ENCODE measurements around the gene SCFD2. TPM values are rescaled to one million over a fixed set of nuclear protein-coding genes. Genes with fewer than 3 reads are reported as not detected.

The SCFD2 gene
- polyA plus RNA-seq, 3 donors, result 5.4 to 9.4 (median 6.7) TPM

DNA sequence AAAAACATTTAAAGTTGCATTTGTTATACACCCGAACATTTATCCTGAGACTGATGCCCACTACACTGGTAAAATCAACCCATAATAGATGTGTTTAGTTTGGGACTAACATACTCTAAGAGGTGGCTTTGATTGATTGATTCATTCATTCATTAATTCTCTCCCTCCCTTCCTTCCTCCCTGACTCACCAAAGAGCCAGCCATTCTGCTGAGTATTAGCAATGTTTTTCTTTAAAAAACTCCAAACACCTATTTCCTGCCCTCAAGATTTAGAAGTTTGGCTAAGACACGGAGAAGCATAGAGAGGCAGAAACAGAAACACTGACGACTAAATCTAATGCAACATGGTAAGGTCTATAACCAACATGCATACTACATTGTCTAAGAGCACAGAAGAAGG is 414.8 kb downstream of the SCFD2 start:
- DNase-seq, result no peak
- Histone ChIP-seq H3K4me1 (ENCODE audit: control insufficient read depth in 1 of 2, insufficient read depth in 2 of 2, low read length in 2 of 2) (no peaks in the 10 kb centered on the region), H3K9ac (ENCODE audit: insufficient read depth, low read length, poor library complexity, severe bottlenecking) (no peak overlapping the region), H2AFZ (ENCODE audit: insufficient read depth, low read depth, low read length, poor library complexity, severe bottlenecking) (no peak overlapping the region), H3K4me3 (replicated peaks in 1 of 3; ENCODE audit: low read depth in 2 of 3, low read length in 3 of 3) (no peak overlapping the region), H3K4me2 (replicated peaks; ENCODE audit: extremely low read depth, low read length, poor library complexity, severe bottlenecking) (no peak overlapping the region), H3K79me2 (ENCODE audit: insufficient read depth, low read length) (no peaks in the 10 kb centered on the region), H3K27me3 (ENCODE audit: control insufficient read depth in 2 of 2, insufficient read depth in 2 of 2, low read length in 2 of 2) (no peaks in the 10 kb centered on the region), H3K36me3 (replicated peaks in 1 of 2; ENCODE audit: control insufficient read depth in 1 of 2, insufficient read depth in 2 of 2, low read length in 2 of 2) (no peaks in the 10 kb centered on the region), H4K20me1 (ENCODE audit: insufficient read depth, low read length) (no peaks in the 10 kb centered on the region), H3K9me3 (replicated peaks in 1 of 2; ENCODE audit: control insufficient read depth in 1 of 2, insufficient read depth in 1 of 2, low read length in 2 of 2) (no peaks in the 10 kb centered on the region), H3K27ac (ENCODE audit: low read depth in 1 of 2, low read length in 2 of 2) (no peak overlapping the region)
- TF ChIP-seq, protein P1, sequence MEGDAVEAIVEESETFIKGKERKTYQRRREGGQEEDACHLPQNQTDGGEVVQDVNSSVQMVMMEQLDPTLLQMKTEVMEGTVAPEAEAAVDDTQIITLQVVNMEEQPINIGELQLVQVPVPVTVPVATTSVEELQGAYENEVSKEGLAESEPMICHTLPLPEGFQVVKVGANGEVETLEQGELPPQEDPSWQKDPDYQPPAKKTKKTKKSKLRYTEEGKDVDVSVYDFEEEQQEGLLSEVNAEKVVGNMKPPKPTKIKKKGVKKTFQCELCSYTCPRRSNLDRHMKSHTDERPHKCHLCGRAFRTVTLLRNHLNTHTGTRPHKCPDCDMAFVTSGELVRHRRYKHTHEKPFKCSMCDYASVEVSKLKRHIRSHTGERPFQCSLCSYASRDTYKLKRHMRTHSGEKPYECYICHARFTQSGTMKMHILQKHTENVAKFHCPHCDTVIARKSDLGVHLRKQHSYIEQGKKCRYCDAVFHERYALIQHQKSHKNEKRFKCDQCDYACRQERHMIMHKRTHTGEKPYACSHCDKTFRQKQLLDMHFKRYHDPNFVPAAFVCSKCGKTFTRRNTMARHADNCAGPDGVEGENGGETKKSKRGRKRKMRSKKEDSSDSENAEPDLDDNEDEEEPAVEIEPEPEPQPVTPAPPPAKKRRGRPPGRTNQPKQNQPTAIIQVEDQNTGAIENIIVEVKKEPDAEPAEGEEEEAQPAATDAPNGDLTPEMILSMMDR (IDR thresholded peaks at IDR 0.05), result no peak
- Mint-ChIP-seq H3K27me3 (ENCODE audit: low read depth in 3 of 3) (no peaks in the 10 kb centered on the region), H3K27ac (no peak overlapping the region), H3K4me1 (no peaks in the 10 kb centered on the region), H3K4me3 (no peak overlapping the region), H3K36me3 (peaks cover 2 to 4% of the 10 kb centered on the region in 2 donors), H3K9me3 (peaks cover 0 to 4% (median 0%) of the 10 kb centered on the region in 7 donors)
- WGBS (ENCODE audit: insufficient coverage), result no CpG with 5 or more reads among the region's 3 CpGs
- intact Hi-C loops (cut with micrococcal nuclease), result no loop called here

DNA sequence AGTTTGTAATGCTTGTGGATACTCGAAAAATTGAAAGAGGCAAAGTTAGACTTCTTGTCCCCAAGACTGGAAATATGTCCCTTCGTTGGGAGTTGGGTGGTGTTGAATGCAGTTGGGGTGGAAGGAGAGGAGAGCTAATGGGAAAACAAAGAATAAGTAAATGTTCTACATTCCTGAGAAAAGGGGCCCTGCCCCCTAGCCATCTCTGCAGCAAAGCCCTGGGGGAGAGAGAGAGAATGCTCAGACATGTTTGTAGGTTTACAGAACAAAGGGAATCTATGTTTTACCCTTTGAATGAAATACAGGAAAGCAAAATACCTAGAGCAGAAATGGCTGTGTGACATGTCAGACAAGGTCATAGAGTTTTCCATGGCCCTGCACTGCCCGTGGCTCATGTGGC is 415.6 kb downstream of the SCFD2 start:
- Mint-ChIP-seq H3K36me3 (peaks cover 2 to 4% of the 10 kb centered on the region in 2 donors), H3K27ac (no peak overlapping the region)
- no peak overlapping the region for H3K4me3 ChIP-seq (replicated peaks in 1 of 3; ENCODE audit: low read depth in 2 of 3, low read length in 3 of 3)

More for the DNA sequence above, 415.6 kb downstream of the SCFD2 start:
- no peak overlapping the region for H2AFZ ChIP-seq (ENCODE audit: insufficient read depth, low read depth, low read length, poor library complexity, severe bottlenecking)
- H3K27me3 ChIP-seq (ENCODE audit: control insufficient read depth in 2 of 2, insufficient read depth in 2 of 2, low read length in 2 of 2), result no peaks in the 10 kb centered on the region
- Mint-ChIP-seq H3K9me3 (peaks cover 0 to 4% (median 0%) of the 10 kb centered on the region in 7 donors), H3K27me3 (ENCODE audit: low read depth in 3 of 3) (no peaks in the 10 kb centered on the region), H3K4me3 (no peak overlapping the region), H3K4me1 (no peaks in the 10 kb centered on the region)
- no peak overlapping the region for H3K9ac ChIP-seq (ENCODE audit: insufficient read depth, low read length, poor library complexity, severe bottlenecking)
- no peak for DNase-seq
- intact Hi-C loops (cut with micrococcal nuclease), result no loop called here
- TF ChIP-seq, protein P1 (IDR thresholded peaks at IDR 0.05), result no peak
- no peaks in the 10 kb centered on the region for H3K9me3 ChIP-seq (replicated peaks in 1 of 2; ENCODE audit: control insufficient read depth in 1 of 2, insufficient read depth in 1 of 2, low read length in 2 of 2)
- H3K4me2 ChIP-seq (replicated peaks; ENCODE audit: extremely low read depth, low read length, poor library complexity, severe bottlenecking), result no peak overlapping the region
- no peaks in the 10 kb centered on the region for H3K79me2 ChIP-seq (ENCODE audit: insufficient read depth, low read length)
- H3K27ac ChIP-seq (ENCODE audit: low read depth in 1 of 2, low read length in 2 of 2), result no peak overlapping the region
- no peaks in the 10 kb centered on the region for H3K4me1 ChIP-seq (ENCODE audit: control insufficient read depth in 1 of 2, insufficient read depth in 2 of 2, low read length in 2 of 2)
- H3K36me3 ChIP-seq (replicated peaks in 1 of 2; ENCODE audit: control insufficient read depth in 1 of 2, insufficient read depth in 2 of 2, low read length in 2 of 2), result no peaks in the 10 kb centered on the region
- 100% methylated on average over 2 of the region's 3 CpGs for WGBS (ENCODE audit: insufficient coverage)
- no peaks in the 10 kb centered on the region for H4K20me1 ChIP-seq (ENCODE audit: insufficient read depth, low read length)
